Choroid plexus epithelial cell (primary cell): ENCODE results near the gene SPP2.

ENCODE experiments used
- DNase-seq: peaks from one replicate; pipeline ENCODE4 v3.0.0-alpha.2; 2010; ENCODE audit warnings: low read depth
- H3K4me3 ChIP-seq: 2 replicates; pipeline ENCODE4 v1.5.1; 2011; ENCODE audit warnings: low read depth, mild to moderate bottlenecking, control low read depth, low read length, moderate library complexity
- CTCF ChIP-seq: conservative IDR thresholded peaks from 2 replicates; pipeline ENCODE4 v1.5.1; 2011; ENCODE audit warnings: low read depth, mild to moderate bottlenecking, control low read depth, inconsistent platforms, low read length, moderate library complexity

SPP2 gene

GRCh38 chr2:234083572-234084348, 33.3 kb downstream of the SPP2 start:
- TF ChIP-seq CTCF = no peak
- DNase-seq = no peak
- H3K4me3 ChIP-seq = no peak overlapping the region

- no peak overlapping the region for H3K4me3 ChIP-seq
- TF ChIP-seq CTCF = no peak
- peak; percentile 9 for DNase-seq
Measured at GRCh38 chr2:234091432-234091879, 41.0 kb downstream of the SPP2 start.

GRCh38 chr2:234091883-234092282, 41.4 kb downstream of the SPP2 start:
- TF ChIP-seq CTCF = no peak
- H3K4me3 ChIP-seq = no peak overlapping the region
- DNase-seq = no peak

- H3K4me3 ChIP-seq = no peak overlapping the region
- no peak for DNase-seq
- no peak for TF ChIP-seq CTCF
Measured at GRCh38 chr2:234092344-234092743, 41.8 kb downstream of the SPP2 start.

- no peak overlapping the region for H3K4me3 ChIP-seq
- TF ChIP-seq CTCF = no peak
- no peak for DNase-seq
Measured at GRCh38 chr2:234095301-234095700, 44.8 kb downstream of the SPP2 start.

GRCh38 chr2:234096164-234096563, 45.7 kb downstream of the SPP2 start:
- no peak for TF ChIP-seq CTCF
- DNase-seq = no peak
- H3K4me3 ChIP-seq = no peak overlapping the region

- H3K4me3 ChIP-seq = no peak overlapping the region
- no peak for TF ChIP-seq CTCF
Measured at GRCh38 chr2:234098681-234099080, 48.2 kb downstream of the SPP2 start.

More at GRCh38 chr2:234098681-234099080, 48.2 kb downstream of the SPP2 start:
- DNase-seq = no peak
